H1 (cell line): ENCODE measurements around the gene PDCL3. TPM values are rescaled to one million over a fixed set of nuclear protein-coding genes. Genes with fewer than 3 reads are reported as not detected.

Experiments
- BRCA1 ChIP-seq: IDR thresholded peaks from 2 replicates; pipeline ENCODE4 v1.6.1; 2012; ENCODE audit warnings: low read depth, low read length, improper control_type of control experiment
- MAFK ChIP-seq: IDR thresholded peaks from 2 replicates; pipeline ENCODE4 v1.6.1; 2012; ENCODE audit warnings: low read depth, mild to moderate bottlenecking, improper control_type of control experiment, low read length
- polyA plus RNA-seq, 7 experiments: library from polyadenylated mRNA; depleted of rRNA in 3 of 7; stranded (reverse) in 5 of 7; unstranded in 2 of 7; fragments of >200 nt in 5 of 7; fragments of 200-250 nt in 2 of 7; gene quantifications; 1 replicate in 5 of 7; 2 replicates in 1 of 7; 4 replicates in 1 of 7; pipeline versions ENCODE4 v1.2.1 to v1.2.3, GENCODE V29; 2011 to 2013; ENCODE audit warnings: missing spikeins in 2 of 7, mixed read lengths in 2 of 7
- total RNA-seq: library from RNA; stranded (reverse); fragmentation: NEBNext Ultra II Directional; extraction: Animal tissue kit (Norgen Biotek cat#: 25700); gene quantifications from 2 replicates; pipeline ENCODE4 v1.2.1, GENCODE V29; 2021

The PDCL3 gene
- total and polyA plus RNA-seq, 2 of the 8 experiments (the other 6 are each of a cell fraction or from before 2014, with no cell fraction given): 19.8 to 29.4 TPM

GRCh38 chr2:100581277-100581612 is 18.5 kb downstream of the PDCL3 start (continued):
- TF ChIP-seq MAFK: no peak
- TF ChIP-seq BRCA1: no peak
